Measurements from ENCODE around the gene FOLR2.
"Not testable (repeated sequence)": the region's sequence is repeated elsewhere in the genome, so short reads cannot be mapped to it uniquely, and the experiment has no call there.

The FOLR2 gene

DNA sequence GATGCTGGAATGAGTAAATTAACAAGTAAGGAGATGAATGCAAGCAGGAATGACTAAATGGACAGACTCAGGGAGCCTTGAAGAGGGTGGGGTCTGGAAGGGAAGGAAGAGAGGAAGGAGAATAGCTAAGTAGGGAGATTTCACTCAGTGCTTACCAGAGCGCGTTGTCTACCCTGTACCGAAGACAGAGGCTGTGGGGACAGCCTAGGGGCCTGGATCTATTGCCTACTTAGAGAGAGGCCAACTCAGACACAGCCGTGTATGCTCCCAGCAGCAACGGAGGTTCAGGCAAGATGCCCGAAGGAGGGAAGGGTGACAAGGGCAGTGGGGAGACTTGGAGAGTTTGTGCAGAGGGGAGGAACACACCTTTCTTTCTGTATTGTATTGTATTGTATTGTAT lies at the start of gene FOLR2:
TSS of gene FOLR2 (plus strand) at position 157 of the 400 bp plus-strand sequence. CDS start 1,791 bp downstream, outside the sequence.
- DNase-seq (ENCODE audit: low spot score) (no peak), FAIRE-seq (no peak)

DNA sequence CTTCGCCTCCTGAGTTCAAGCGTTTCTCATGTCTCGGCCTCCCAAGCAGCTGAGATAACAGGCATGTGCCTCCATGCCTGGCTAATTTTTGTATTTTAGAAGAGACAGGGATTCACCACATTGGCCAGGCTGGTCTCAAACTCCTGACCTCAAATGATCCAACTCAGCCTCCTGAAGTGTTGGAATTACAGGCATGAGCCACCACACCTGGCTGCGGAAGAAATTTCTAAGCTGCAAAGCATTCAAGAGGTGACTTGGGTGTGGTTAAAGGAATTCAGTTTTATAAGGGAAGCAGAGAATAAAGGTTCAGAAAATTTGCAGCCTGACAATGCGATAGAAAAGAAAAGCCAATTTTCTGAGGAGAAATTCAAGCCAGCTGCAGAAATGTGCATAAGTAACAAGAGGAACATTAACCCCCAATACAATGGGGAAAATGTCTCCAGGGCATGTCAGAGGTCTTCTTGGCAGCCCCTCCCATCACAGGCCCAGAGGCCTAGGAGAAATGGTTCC lies 47.5 kb upstream of the FOLR2 start:
- not testable (repeated sequence) for DNase-seq (ENCODE audit: low spot score); FAIRE-seq

DNA sequence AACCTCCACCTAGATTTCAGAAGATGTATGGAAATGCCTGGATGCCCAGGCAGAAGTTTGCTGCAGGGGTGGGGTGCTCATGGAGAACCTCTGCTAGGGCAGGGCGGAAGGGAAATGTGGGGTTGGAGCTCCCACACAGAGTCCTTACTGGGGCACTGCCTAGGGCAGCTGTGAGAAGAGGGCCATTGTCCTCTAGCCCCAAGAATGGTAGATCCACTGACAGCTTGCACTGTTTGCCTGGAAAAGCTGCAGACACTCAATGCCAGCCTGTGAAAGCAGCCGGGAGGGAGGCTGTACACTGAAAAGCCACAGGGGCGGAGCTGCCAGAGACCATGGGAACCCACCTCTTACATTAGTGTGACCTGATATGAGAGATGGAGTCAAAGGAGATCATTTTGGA lies 46.8 kb upstream of the FOLR2 start:
- FAIRE-seq; DNase-seq (ENCODE audit: low spot score): not testable (repeated sequence)

DNA sequence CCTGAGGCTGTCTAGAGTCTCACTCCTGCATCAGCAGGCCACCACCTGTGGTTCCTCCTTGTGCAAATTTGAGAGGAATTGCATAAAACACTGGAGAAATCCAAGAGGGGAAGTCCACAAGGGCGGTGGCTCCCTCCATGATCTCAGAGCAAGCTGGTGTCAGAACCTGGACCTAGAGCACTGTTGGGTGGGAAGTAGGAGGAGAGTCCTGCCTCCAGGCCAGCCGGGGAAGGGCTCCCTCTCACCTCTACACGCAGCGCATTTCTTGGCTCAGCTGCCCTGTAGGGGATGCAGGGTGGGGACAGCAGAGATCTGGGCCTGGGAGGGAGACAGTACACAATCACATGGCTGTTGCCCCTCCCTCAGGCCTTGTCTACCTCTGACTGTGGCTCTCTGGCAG lies 44.6 kb upstream of the FOLR2 start:
- DNase-seq (ENCODE audit: low spot score); FAIRE-seq: not testable (repeated sequence)

DNA sequence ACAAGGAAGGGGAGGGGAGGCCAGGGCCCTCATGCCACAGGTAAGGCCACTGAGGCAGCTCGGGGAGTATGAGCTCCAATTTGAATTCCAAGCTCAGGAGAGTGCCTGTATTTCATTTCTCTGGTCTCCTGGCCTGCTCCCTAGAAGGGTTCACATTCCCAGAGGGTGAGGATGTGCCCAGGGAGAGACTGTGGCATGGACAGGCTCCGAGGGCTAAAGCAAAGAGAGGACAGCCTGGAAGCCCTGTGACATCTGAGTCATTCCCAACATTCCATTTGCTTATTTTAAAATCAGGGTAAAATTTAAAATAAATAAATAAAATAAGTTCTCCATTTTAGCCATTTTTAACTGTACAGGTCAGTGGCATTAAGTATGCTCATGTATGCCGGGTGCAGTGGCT lies 43.3 kb upstream of the FOLR2 start:
- DNase-seq (ENCODE audit: low spot score) = no peak
- no peak for FAIRE-seq

DNA sequence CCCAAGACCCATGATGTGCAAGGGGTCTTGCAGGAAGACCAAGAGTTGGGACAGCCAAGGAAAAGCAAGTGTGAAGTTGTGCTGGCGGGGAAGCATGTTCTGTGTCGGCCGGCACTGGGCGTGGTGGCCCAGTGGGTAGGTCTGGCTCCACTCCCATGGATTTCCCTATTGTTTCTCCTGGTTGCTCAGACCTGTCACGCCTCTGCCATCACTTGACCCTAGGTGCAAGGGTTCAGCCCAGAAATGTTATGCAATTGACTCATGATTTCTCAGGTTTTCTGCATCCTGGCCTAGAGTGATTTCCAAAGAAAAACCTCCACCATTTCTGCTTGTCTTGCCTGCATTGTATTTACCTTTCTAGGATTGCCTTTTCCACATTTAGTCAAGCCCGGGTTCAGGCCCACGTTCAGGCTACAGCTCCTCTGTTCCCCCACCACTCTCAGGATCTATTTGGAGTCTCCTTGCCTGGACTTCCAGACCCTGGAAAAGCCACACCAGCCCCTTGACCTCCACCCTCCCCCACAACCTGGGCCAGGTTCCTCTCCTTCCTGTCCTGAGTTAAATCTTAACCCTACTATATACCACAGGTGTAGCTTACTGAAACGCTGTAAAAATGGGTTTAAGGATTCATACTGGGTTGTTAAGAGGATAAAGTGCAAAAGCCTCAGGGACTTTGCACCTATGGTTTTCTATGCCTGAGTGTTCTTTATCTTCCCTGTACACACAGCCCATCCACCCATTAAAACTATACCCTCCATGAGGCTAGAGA lies 42.1 kb upstream of the FOLR2 start:
- no peak for FAIRE-seq
- DNase-seq (ENCODE audit: low spot score) = no peak

GRCh38 chr11:72177656-72178055 lies 38.9 kb upstream of the FOLR2 start:
- no peak for FAIRE-seq
- DNase-seq (ENCODE audit: low spot score) = no peak

GRCh38 chr11:72179049-72179803 lies 37.4 kb upstream of the FOLR2 start:
- FAIRE-seq = no peak
- DNase-seq (ENCODE audit: low spot score) = no peak

GRCh38 chr11:72179804-72180396 lies 36.7 kb upstream of the FOLR2 start:
- no peak for FAIRE-seq
- peak; percentile 35 for DNase-seq (ENCODE audit: low spot score)

GRCh38 chr11:72180892-72181552 lies 35.6 kb upstream of the FOLR2 start:
- not testable (repeated sequence) for DNase-seq (ENCODE audit: low spot score); FAIRE-seq

DNA sequence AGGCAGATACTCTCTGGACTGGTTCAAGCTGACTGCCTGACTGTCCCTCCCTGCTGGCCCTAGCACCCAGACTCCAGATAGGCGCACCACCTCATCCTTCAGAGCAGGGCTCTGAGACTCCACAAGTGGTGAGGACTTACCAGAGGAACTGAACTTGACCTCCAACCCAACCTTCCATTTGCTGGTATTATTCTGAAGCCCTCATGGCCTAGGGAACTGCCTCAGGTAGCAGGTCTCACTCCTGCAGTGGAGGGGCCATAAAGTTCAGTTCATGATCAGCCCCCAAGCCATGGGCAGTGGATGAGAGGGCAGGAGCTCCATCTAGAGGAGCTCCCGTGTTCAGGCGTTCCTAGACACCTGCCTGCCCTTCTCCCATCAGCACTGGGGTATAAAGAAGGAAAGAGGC lies 35.0 kb upstream of the FOLR2 start:
- peak; percentile 88 for FAIRE-seq

DNA sequence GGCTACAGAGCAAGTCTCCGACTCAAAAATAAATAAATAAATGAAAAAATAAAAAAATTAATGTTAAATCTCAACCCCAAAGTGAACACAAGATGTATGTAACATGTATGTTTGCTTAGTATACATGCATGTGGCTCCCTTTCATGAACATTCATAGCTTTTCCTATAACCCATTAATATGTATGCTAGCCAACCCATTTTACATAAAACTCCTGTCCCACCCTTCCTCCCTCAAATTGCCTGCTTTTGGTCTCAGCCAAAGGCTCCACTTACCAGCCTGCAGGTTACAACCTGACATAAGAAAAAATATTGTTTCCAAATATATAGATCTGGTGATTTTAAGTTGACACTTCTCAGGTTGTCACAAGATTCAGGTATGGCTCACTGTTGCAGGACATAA lies 28.3 kb upstream of the FOLR2 start:
- FAIRE-seq (no peak), DNase-seq (ENCODE audit: low spot score) (no peak)

More for the DNA sequence above, 35.0 kb upstream of the FOLR2 start:
- DNase-seq (ENCODE audit: low spot score) = peak; percentile 41

- FAIRE-seq = peak; percentile 16
- peak; percentile 62 for DNase-seq (ENCODE audit: low spot score)
These were observed 26.9 kb upstream of the FOLR2 start for GRCh38 chr11:72189455-72190250.

- FAIRE-seq = no peak
- DNase-seq (ENCODE audit: low spot score) = no peak
These were observed 25.9 kb upstream of the FOLR2 start for GRCh38 chr11:72190631-72191071.

DNA sequence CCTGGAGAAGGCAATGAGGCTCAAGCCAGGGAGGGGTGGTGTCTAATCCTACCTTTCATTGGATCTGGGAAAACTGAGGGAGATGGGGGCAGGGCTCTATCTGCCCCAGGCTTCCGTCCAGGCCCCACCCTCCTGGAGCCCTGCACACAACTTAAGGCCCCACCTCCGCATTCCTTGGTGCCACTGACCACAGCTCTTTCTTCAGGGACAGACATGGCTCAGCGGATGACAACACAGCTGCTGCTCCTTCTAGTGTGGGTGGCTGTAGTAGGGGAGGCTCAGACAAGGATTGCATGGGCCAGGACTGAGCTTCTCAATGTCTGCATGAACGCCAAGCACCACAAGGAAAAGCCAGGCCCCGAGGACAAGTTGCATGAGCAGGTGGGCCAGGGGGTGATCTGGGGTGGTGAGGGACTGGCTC lies 24.6 kb upstream of the FOLR2 start, which contains the start of gene FOLR1:
TSS of gene FOLR1 (plus strand) at position 180 of the 421 bp plus-strand sequence. CDS start at position 214, 34 bp downstream.
- FAIRE-seq (peak; percentile 55), DNase-seq (ENCODE audit: low spot score) (peak; percentile 61)

DNA sequence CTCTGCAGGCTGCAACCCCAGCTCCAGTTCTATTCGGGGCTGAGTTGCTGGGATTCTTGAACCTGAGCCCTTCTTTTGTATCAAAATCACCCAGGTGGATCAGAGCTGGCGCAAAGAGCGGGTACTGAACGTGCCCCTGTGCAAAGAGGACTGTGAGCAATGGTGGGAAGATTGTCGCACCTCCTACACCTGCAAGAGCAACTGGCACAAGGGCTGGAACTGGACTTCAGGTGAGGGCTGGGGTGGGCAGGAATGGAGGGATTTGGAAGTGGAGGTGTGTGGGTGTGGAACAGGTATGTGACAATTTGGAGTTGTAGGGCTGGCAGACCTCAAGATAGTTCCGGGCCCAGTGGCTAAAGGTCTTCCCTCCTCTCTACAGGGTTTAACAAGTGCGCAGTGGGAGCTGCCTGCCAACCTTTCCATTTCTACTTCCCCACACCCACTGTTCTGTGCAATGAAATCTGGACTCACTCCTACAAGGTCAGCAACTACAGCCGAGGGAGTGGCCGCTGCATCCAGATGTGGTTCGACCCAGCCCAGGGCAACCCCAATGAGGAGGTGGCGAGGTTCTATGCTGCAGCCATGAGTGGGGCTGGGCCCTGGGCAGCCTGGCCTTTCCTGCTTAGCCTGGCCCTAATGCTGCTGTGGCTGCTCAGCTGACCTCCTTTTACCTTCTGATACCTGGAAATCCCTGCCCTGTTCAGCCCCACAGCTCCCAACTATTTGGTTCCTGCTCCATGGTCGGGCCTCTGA lies 20.9 kb upstream of the FOLR2 start:
- DNase-seq (ENCODE audit: low spot score) (no peak), FAIRE-seq (no peak)

- DNase-seq (ENCODE audit: low spot score); FAIRE-seq: not testable (repeated sequence)
These were observed 15.1 kb upstream of the FOLR2 start for GRCh38 chr11:72201445-72201844.

DNA sequence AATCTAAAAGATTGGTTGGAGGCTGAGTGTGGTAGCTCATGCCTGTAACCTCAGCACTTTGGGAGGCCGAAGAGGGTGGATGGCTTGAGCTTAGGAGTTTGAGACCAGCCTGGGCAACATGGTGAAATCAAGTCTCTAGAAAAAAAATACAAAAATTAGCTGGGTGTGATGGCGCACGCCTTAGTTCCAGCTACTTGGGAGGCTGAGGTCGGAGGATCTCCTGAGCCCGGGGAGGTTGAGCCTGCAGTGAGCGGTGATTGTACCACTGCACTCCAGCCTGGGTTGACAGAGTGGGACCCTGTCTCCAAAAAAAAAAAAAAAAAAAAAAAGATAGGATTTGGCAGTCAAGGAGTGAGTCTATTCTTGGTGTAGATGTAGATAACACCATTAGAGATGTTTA lies 14.0 kb upstream of the FOLR2 start:
- FAIRE-seq = no peak
- no peak for DNase-seq (ENCODE audit: low spot score)

DNA sequence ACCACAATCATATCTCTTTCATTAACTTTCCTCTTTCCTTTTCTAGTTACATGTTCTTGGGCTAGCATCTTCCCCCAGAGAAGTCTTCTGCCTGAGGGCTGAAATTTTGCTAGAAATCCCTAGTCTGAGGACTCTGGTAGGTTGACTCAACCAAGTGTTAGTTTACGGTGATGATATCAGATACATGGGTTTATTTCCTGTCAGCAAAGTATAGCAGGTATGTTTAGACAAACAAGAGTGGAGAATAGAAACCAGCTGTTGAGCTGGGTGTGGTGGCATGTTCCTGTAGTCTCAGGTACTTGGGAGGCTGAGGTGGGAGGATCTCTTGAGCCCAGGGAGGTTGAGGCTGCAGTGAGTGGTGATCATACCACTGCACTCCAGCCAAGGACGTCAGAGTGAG lies 13.4 kb upstream of the FOLR2 start:
- FAIRE-seq (no peak), DNase-seq (ENCODE audit: low spot score) (no peak)

DNA sequence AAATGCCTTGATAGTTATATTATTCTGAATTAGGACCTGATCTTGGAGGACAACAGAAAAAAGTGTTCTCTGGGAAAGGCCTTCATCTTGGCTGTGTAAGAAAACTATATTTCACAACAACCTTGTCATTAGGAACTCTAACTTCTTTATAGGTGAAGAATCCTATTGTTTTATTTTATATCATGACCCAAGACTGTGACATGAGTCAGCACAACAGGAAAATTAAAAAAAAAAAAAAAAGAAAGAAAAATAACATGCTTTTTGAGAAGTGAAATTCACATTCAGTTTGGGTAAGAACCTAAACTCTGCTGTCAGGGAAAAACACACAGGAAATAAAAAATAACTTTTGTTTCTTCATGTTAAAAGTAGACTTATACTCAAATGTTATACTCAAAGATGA lies 11.7 kb upstream of the FOLR2 start:
- no peak for FAIRE-seq
- DNase-seq (ENCODE audit: low spot score) = no peak

Data from RCC 7860 (cell line).